Measurements from ENCODE around the gene NUDT6.
"Not testable (repeated sequence)": the region's sequence is repeated elsewhere in the genome, so short reads cannot be mapped to it uniquely, and the experiment has no call there.

NUDT6 gene

GRCh38 chr4:122884499-122884898 is 37.9 kb downstream of the NUDT6 start:
- no peak overlapping the region for H3K27ac Mint-ChIP-seq (ENCODE audit: low read depth)
- ATAC-seq (replicated peaks; ENCODE audit: extremely low read depth, poor library complexity, severe bottlenecking) (no peak), DNase-seq (ENCODE audit: low spot score in 2 of 2) (no peak)
- H3K4me1 Mint-ChIP-seq, result no peaks in the 10 kb centered on the region
- H3K4me3 Mint-ChIP-seq, result no peak overlapping the region
- H3K36me3 Mint-ChIP-seq (ENCODE audit: insufficient read depth), result peaks cover 1% of the 10 kb centered on the region
- H3K9me3 Mint-ChIP-seq, result no peaks in the 10 kb centered on the region
- H3K27me3 Mint-ChIP-seq, result no peaks in the 10 kb centered on the region

- peaks cover 1% of the 10 kb centered on the region for H3K36me3 Mint-ChIP-seq (ENCODE audit: insufficient read depth)
- DNase-seq (ENCODE audit: low spot score in 2 of 2) (no peak), ATAC-seq (replicated peaks; ENCODE audit: extremely low read depth, poor library complexity, severe bottlenecking) (no peak)
- no peaks in the 10 kb centered on the region for H3K4me1 Mint-ChIP-seq
- no peak overlapping the region for H3K4me3 Mint-ChIP-seq
- no peak overlapping the region for H3K27ac Mint-ChIP-seq (ENCODE audit: low read depth)
- peaks cover 9% of the 10 kb centered on the region for H3K27me3 Mint-ChIP-seq
- no peaks in the 10 kb centered on the region for H3K9me3 Mint-ChIP-seq
Measured at GRCh38 chr4:122882857-122883735, 39.3 kb downstream of the NUDT6 start.

- Mint-ChIP-seq H3K27ac (ENCODE audit: low read depth) (no peak overlapping the region), H3K4me3 (no peak overlapping the region), H3K27me3 (peaks cover 20% of the 10 kb centered on the region), H3K4me1 (no peaks in the 10 kb centered on the region), H3K36me3 (ENCODE audit: insufficient read depth) (peaks cover 1% of the 10 kb centered on the region), H3K9me3 (no peaks in the 10 kb centered on the region)
- DNase-seq (ENCODE audit: low spot score in 2 of 2) (no peak), ATAC-seq (replicated peaks; ENCODE audit: extremely low read depth, poor library complexity, severe bottlenecking) (no peak)
Measured at GRCh38 chr4:122879001-122879400, 43.4 kb downstream of the NUDT6 start.

GRCh38 chr4:122876456-122876855 is 45.9 kb downstream of the NUDT6 start:
- DNase-seq (ENCODE audit: low spot score in 2 of 2) (no peak), ATAC-seq (replicated peaks; ENCODE audit: extremely low read depth, poor library complexity, severe bottlenecking) (no peak)
- Mint-ChIP-seq H3K4me3 (no peak overlapping the region), H3K4me1 (no peaks in the 10 kb centered on the region), H3K27ac (ENCODE audit: low read depth) (no peak overlapping the region), H3K27me3 (peaks cover 41% of the 10 kb centered on the region), H3K36me3 (ENCODE audit: insufficient read depth) (peaks cover 1% of the 10 kb centered on the region), H3K9me3 (no peaks in the 10 kb centered on the region)

- Mint-ChIP-seq H3K27ac (ENCODE audit: low read depth) (no peak overlapping the region), H3K4me3 (no peak overlapping the region), H3K9me3 (no peaks in the 10 kb centered on the region), H3K27me3 (peaks cover 46% of the 10 kb centered on the region), H3K4me1 (no peaks in the 10 kb centered on the region), H3K36me3 (ENCODE audit: insufficient read depth) (peaks cover 1% of the 10 kb centered on the region)
- DNase-seq (ENCODE audit: low spot score in 2 of 2) (no peak), ATAC-seq (replicated peaks; ENCODE audit: extremely low read depth, poor library complexity, severe bottlenecking) (no peak)
Measured at GRCh38 chr4:122875949-122876348, 46.4 kb downstream of the NUDT6 start.

GRCh38 chr4:122873821-122874593 is 48.4 kb downstream of the NUDT6 start:
- no peaks in the 10 kb centered on the region for H3K4me1 Mint-ChIP-seq
- DNase-seq (ENCODE audit: low spot score in 2 of 2) (no peak), ATAC-seq (replicated peaks; ENCODE audit: extremely low read depth, poor library complexity, severe bottlenecking) (no peak)
- H3K27me3 Mint-ChIP-seq, result peaks cover 65% of the 10 kb centered on the region
- no peak overlapping the region for H3K4me3 Mint-ChIP-seq
- H3K9me3 Mint-ChIP-seq, result no peaks in the 10 kb centered on the region
- no peaks in the 10 kb centered on the region for H3K36me3 Mint-ChIP-seq (ENCODE audit: insufficient read depth)
- no peak overlapping the region for H3K27ac Mint-ChIP-seq (ENCODE audit: low read depth)

GRCh38 chr4:122873146-122873545 is 49.3 kb downstream of the NUDT6 start:
- ATAC-seq (replicated peaks; ENCODE audit: extremely low read depth, poor library complexity, severe bottlenecking), result no peak
- no peaks in the 10 kb centered on the region for H3K36me3 Mint-ChIP-seq (ENCODE audit: insufficient read depth)
- H3K27me3 Mint-ChIP-seq, result peaks cover 57% of the 10 kb centered on the region

GRCh38 chr4:122868235-122868634 is 54.2 kb downstream of the NUDT6 start:
- not testable (repeated sequence) for H3K4me3 Mint-ChIP-seq; H3K4me1 Mint-ChIP-seq; DNase-seq (ENCODE audit: low spot score in 2 of 2); H3K9me3 Mint-ChIP-seq; H3K27ac Mint-ChIP-seq (ENCODE audit: low read depth); ATAC-seq (replicated peaks; ENCODE audit: extremely low read depth, poor library complexity, severe bottlenecking); H3K36me3 Mint-ChIP-seq (ENCODE audit: insufficient read depth)
- peaks cover 50% of the 10 kb centered on the region for H3K27me3 Mint-ChIP-seq

More at GRCh38 chr4:122873146-122873545, 49.3 kb downstream of the NUDT6 start:
- H3K4me1 Mint-ChIP-seq, result no peaks in the 10 kb centered on the region
- no peaks in the 10 kb centered on the region for H3K9me3 Mint-ChIP-seq
- no peak overlapping the region for H3K27ac Mint-ChIP-seq (ENCODE audit: low read depth)
- DNase-seq (ENCODE audit: low spot score in 2 of 2), result no peak
- no peak overlapping the region for H3K4me3 Mint-ChIP-seq

- DNase-seq (ENCODE audit: low spot score in 2 of 2), result no peak
- H3K9me3 Mint-ChIP-seq, result no peaks in the 10 kb centered on the region
Measured at GRCh38 chr4:122865425-122865824, 57.0 kb downstream of the NUDT6 start.

GRCh38 chr4:122863639-122864038 is 58.8 kb downstream of the NUDT6 start:
- no peaks in the 10 kb centered on the region for H3K4me1 Mint-ChIP-seq
- peaks cover 28% of the 10 kb centered on the region for H3K27me3 Mint-ChIP-seq
- no peaks in the 10 kb centered on the region for H3K9me3 Mint-ChIP-seq
- no peaks in the 10 kb centered on the region for H3K36me3 Mint-ChIP-seq (ENCODE audit: insufficient read depth)
- DNase-seq (ENCODE audit: low spot score in 2 of 2) (no peak), ATAC-seq (replicated peaks; ENCODE audit: extremely low read depth, poor library complexity, severe bottlenecking) (no peak)
- H3K27ac Mint-ChIP-seq (ENCODE audit: low read depth), result no peak overlapping the region
- H3K4me3 Mint-ChIP-seq, result no peak overlapping the region

More at GRCh38 chr4:122865425-122865824, 57.0 kb downstream of the NUDT6 start:
- peaks cover 43% of the 10 kb centered on the region for H3K27me3 Mint-ChIP-seq
- no peak for ATAC-seq (replicated peaks; ENCODE audit: extremely low read depth, poor library complexity, severe bottlenecking)
- H3K27ac Mint-ChIP-seq (ENCODE audit: low read depth), result no peak overlapping the region
- no peaks in the 10 kb centered on the region for H3K36me3 Mint-ChIP-seq (ENCODE audit: insufficient read depth)
- H3K4me1 Mint-ChIP-seq, result no peaks in the 10 kb centered on the region
- H3K4me3 Mint-ChIP-seq, result no peak overlapping the region

GRCh38 chr4:122861172-122861943 is 61.0 kb downstream of the NUDT6 start:
- H3K27me3 Mint-ChIP-seq, result peaks cover 28% of the 10 kb centered on the region
- H3K27ac Mint-ChIP-seq (ENCODE audit: low read depth), result no peak overlapping the region
- no peaks in the 10 kb centered on the region for H3K9me3 Mint-ChIP-seq
- no peaks in the 10 kb centered on the region for H3K36me3 Mint-ChIP-seq (ENCODE audit: insufficient read depth)
- DNase-seq (ENCODE audit: low spot score in 2 of 2) (no peak), ATAC-seq (replicated peaks; ENCODE audit: extremely low read depth, poor library complexity, severe bottlenecking) (no peak)
- H3K4me1 Mint-ChIP-seq, result no peaks in the 10 kb centered on the region
- H3K4me3 Mint-ChIP-seq, result no peak overlapping the region

- Mint-ChIP-seq H3K4me1 (no peaks in the 10 kb centered on the region), H3K9me3 (no peaks in the 10 kb centered on the region), H3K4me3 (no peak overlapping the region), H3K36me3 (ENCODE audit: insufficient read depth) (no peaks in the 10 kb centered on the region), H3K27ac (ENCODE audit: low read depth) (no peak overlapping the region), H3K27me3 (peaks cover 30% of the 10 kb centered on the region)
- ATAC-seq (replicated peaks; ENCODE audit: extremely low read depth, poor library complexity, severe bottlenecking), result no peak
- DNase-seq (ENCODE audit: low spot score in 2 of 2), result no peak
Measured at GRCh38 chr4:122858705-122859104, 63.7 kb downstream of the NUDT6 start.

All from central memory CD8-positive, alpha-beta T cell (primary cell).